OCI-LY3 (cell line): ENCODE measurements around the gene RAP1GDS1.
"Not testable (repeated sequence)": the region's sequence is repeated elsewhere in the genome, so short reads cannot be mapped to it uniquely, and the experiment has no call there.

Source experiments
- H2AFZ ChIP-seq: fragments of 200-600, 300-600 bp; shearing (Covaris generic); 2 replicates; pipeline ENCODE4 v1.6.0; 2014; ENCODE audit warnings: antibody characterized with exemption, low read depth, low read length
- H3K27ac ChIP-seq: fragments of 200-600, 300-600 bp; sonication (generic); 2 replicates; pipeline ENCODE4 v1.5.1; 2014; ENCODE audit warnings: mild to moderate bottlenecking, low read length, moderate library complexity, mixed read lengths
- H3K27me3 ChIP-seq: fragments of 200-600, 300-600 bp; sonication (generic); 2 replicates; pipeline ENCODE4 v1.6.1; 2014; ENCODE audit warnings: low read depth, low read length, mixed read lengths
- H3K36me3 ChIP-seq: fragments of 200-600, 300-600 bp; sonication (generic); replicated peaks from 2 replicates; pipeline ENCODE3; 2014; ENCODE audit warnings: low read depth, low read length, mixed read lengths
- H3K4me1 ChIP-seq: fragments of 300-600, 200-600 bp; sonication (generic); 2 replicates; pipeline ENCODE4 v1.6.1; 2014; ENCODE audit warnings: low read length, mixed read lengths
- H3K4me2 ChIP-seq: fragments of 200-600, 300-600 bp; sonication (generic); 2 replicates; pipeline ENCODE4 v1.6.1; 2014; ENCODE audit warnings: low read length, mixed read lengths
- H3K4me3 ChIP-seq: fragments of 300-600, 200-600 bp; sonication (generic); 2 replicates; pipeline ENCODE4 v1.5.1; 2014; ENCODE audit warnings: antibody characterized with exemption, mild to moderate bottlenecking, low read length, moderate library complexity
- H3K79me2 ChIP-seq: fragments of 300-600, 200-600 bp; shearing (Covaris generic); 2 replicates; pipeline ENCODE4 v1.6.1; 2014; ENCODE audit warnings: mild to moderate bottlenecking, low read length, mixed read lengths
- H3K9ac ChIP-seq: fragments of 300-600, 200-600 bp; shearing (Covaris generic); 2 replicates; pipeline ENCODE4 v1.6.0; 2014; ENCODE audit warnings: mild to moderate bottlenecking, low read length, moderate library complexity
- H3K9me3 ChIP-seq: fragments of 200-600, 300-600 bp; shearing (Covaris generic); 2 replicates; pipeline ENCODE4 v1.6.1; 2014; ENCODE audit warnings: low read length, mixed read lengths; ENCODE audit not compliant: insufficient read depth
- H4K20me1 ChIP-seq: fragments of 200-600, 300-600 bp; sonication (generic); 2 replicates; pipeline ENCODE4 v1.6.1; 2016; ENCODE audit warnings: low read length, mixed read lengths; ENCODE audit not compliant: insufficient read depth
- CTCF ChIP-seq: fragments of 200-600, 300-600 bp; sonication (generic); IDR thresholded peaks from 2 replicates; pipeline ENCODE4 v1.5.1; 2014; ENCODE audit warnings: antibody characterized with exemption, low read length, low read depth
- EZH2phosphoT487 ChIP-seq: fragments of 200-600 bp; shearing (Covaris generic); IDR thresholded peaks from 2 replicates; pipeline ENCODE4 v1.6.1; 2018; ENCODE audit warnings: antibody characterized with exemption, mixed run types, low read depth

The RAP1GDS1 gene

GRCh38 chr4:98448908-98449307 lies 187.7 kb downstream of the RAP1GDS1 start:
- no peak overlapping the region for H3K27ac ChIP-seq
- no peak overlapping the region for H2AFZ ChIP-seq
- no peak overlapping the region for H3K4me2 ChIP-seq
- no peak overlapping the region for H3K9ac ChIP-seq
- no peaks in the 10 kb centered on the region for H4K20me1 ChIP-seq
- no peaks in the 10 kb centered on the region for H3K79me2 ChIP-seq
- no peaks in the 10 kb centered on the region for H3K9me3 ChIP-seq
- peaks cover 14% of the 10 kb centered on the region for H3K4me1 ChIP-seq
- H3K4me3 ChIP-seq: no peak overlapping the region
- TF ChIP-seq CTCF (no peak), EZH2phosphoT487 (no peak)
- H3K36me3 ChIP-seq: peaks cover 6% of the 10 kb centered on the region
- no peaks in the 10 kb centered on the region for H3K27me3 ChIP-seq

GRCh38 chr4:98452091-98452490 lies 190.9 kb downstream of the RAP1GDS1 start:
- H3K79me2 ChIP-seq: no peaks in the 10 kb centered on the region
- no peak for TF ChIP-seq EZH2phosphoT487
- TF ChIP-seq CTCF: no peak
- H3K27me3 ChIP-seq: no peaks in the 10 kb centered on the region
- H3K27ac ChIP-seq: no peak overlapping the region
- H3K4me3 ChIP-seq: no peak overlapping the region
- no peak overlapping the region for H2AFZ ChIP-seq
- H3K9ac ChIP-seq: no peak overlapping the region
- H3K36me3 ChIP-seq: peaks cover 6% of the 10 kb centered on the region
- no peaks in the 10 kb centered on the region for H3K9me3 ChIP-seq
- H3K4me1 ChIP-seq: peaks cover under 1% of the 10 kb centered on the region
- no peaks in the 10 kb centered on the region for H4K20me1 ChIP-seq
- H3K4me2 ChIP-seq: no peak overlapping the region

- H3K27me3 ChIP-seq, H3K36me3 ChIP-seq, H3K27ac ChIP-seq, H3K4me1 ChIP-seq, H2AFZ ChIP-seq, H3K4me2 ChIP-seq, H3K9me3 ChIP-seq, H3K79me2 ChIP-seq, H3K4me3 ChIP-seq, H4K20me1 ChIP-seq, H3K9ac ChIP-seq: not testable (repeated sequence)
These were observed 196.2 kb downstream of the RAP1GDS1 start for GRCh38 chr4:98457422-98457821.

GRCh38 chr4:98461121-98461865 lies 200.1 kb downstream of the RAP1GDS1 start:
- H3K9me3 ChIP-seq, H3K27ac ChIP-seq, H3K36me3 ChIP-seq, H3K4me2 ChIP-seq, H4K20me1 ChIP-seq, H3K27me3 ChIP-seq, H3K4me3 ChIP-seq, H3K4me1 ChIP-seq, H3K79me2 ChIP-seq, H3K9ac ChIP-seq, H2AFZ ChIP-seq: not testable (repeated sequence)

- Histone ChIP-seq H3K36me3 (no peaks in the 10 kb centered on the region), H3K4me3 (no peak overlapping the region), H3K9ac (no peak overlapping the region), H3K4me1 (0 out of 2 replicates have a peak, but pooled peaks cover 3% of the 10 kb centered on the region), H3K4me2 (no peak overlapping the region), H3K27ac (no peak overlapping the region), H3K79me2 (no peaks in the 10 kb centered on the region), H3K27me3 (no peaks in the 10 kb centered on the region), H3K9me3 (no peaks in the 10 kb centered on the region), H2AFZ (no peak overlapping the region), H4K20me1 (no peaks in the 10 kb centered on the region)
- no peak for TF ChIP-seq EZH2phosphoT487
- no peak for TF ChIP-seq CTCF
These were observed 201.3 kb downstream of the RAP1GDS1 start for GRCh38 chr4:98462487-98462886.
